Activated CD8-positive, alpha-beta memory T cell treated with anti-CD3 and anti-CD28 coated beads, Interleukin-2, amount 50 U/mL, for 24 hours (primary cell): Measurements from ENCODE around the gene TNFRSF25.
"Not testable (repeated sequence)": the region's sequence is repeated elsewhere in the genome, so short reads cannot be mapped to it uniquely, and the experiment has no call there.

ENCODE experiments used
- DNase-seq: peaks from one replicate; pipeline ENCODE4 v3.0.0-alpha.2; 2020; ENCODE audit errors: extremely low read depth

TNFRSF25 gene

GRCh38 chr1:6502000-6502891 is 36.3 kb upstream of the TNFRSF25 start:
- DNase-seq = no peak

- no peak for DNase-seq
Measured at GRCh38 chr1:6501279-6501813, 35.4 kb upstream of the TNFRSF25 start.

- no peak for DNase-seq
Measured at GRCh38 chr1:6500544-6501278, 34.7 kb upstream of the TNFRSF25 start.

- no peak for DNase-seq
Measured at GRCh38 chr1:6499296-6499695, 33.3 kb upstream of the TNFRSF25 start.

- DNase-seq = no peak
Measured at GRCh38 chr1:6498576-6499111, 32.7 kb upstream of the TNFRSF25 start.

GRCh38 chr1:6497867-6498575 is 32.0 kb upstream of the TNFRSF25 start:
- no peak for DNase-seq

- DNase-seq = no peak
Measured at GRCh38 chr1:6497215-6497866, 31.4 kb upstream of the TNFRSF25 start.

- DNase-seq = no peak
Measured at GRCh38 chr1:6496890-6497214, 30.9 kb upstream of the TNFRSF25 start.

GRCh38 chr1:6496365-6496721 is 30.4 kb upstream of the TNFRSF25 start:
- no peak for DNase-seq

- no peak for DNase-seq
Measured at GRCh38 chr1:6495540-6496364, 29.8 kb upstream of the TNFRSF25 start.

- DNase-seq = no peak
Measured at GRCh38 chr1:6495041-6495441, 29.1 kb upstream of the TNFRSF25 start.

GRCh38 chr1:6494627-6495026 is 28.7 kb upstream of the TNFRSF25 start:
- no peak for DNase-seq

GRCh38 chr1:6493834-6494223 is 27.9 kb upstream of the TNFRSF25 start:
- DNase-seq = not testable (repeated sequence)

- no peak for DNase-seq
Measured at GRCh38 chr1:6491966-6492365, 26.0 kb upstream of the TNFRSF25 start.

- DNase-seq = no peak
Measured at GRCh38 chr1:6491480-6491962, 25.5 kb upstream of the TNFRSF25 start, which contains the start of gene PLEKHG5. PLEKHG5 (minus strand) TSS chr1:6491667; CDS start chr1:6477571, 14,096 bp downstream.

- DNase-seq = no peak
Measured at GRCh38 chr1:6491081-6491449, 25.1 kb upstream of the TNFRSF25 start.

GRCh38 chr1:6490181-6491080 is 24.5 kb upstream of the TNFRSF25 start:
- DNase-seq = no peak

- peak; percentile 41 for DNase-seq
Measured at GRCh38 chr1:6489799-6490180, 23.8 kb upstream of the TNFRSF25 start.

GRCh38 chr1:6489383-6489765 is 23.4 kb upstream of the TNFRSF25 start:
- DNase-seq = no peak
